NOMO-1 (cell line): ENCODE results near the gene UNC5A.

Experiments used
- DNase-seq, 2 experiments: peaks; one replicate each; lab custom pipeline; 2025; ENCODE audit not compliant: unreplicated experiment in 2 of 2; lab: John Stamatoyannopoulos, UW

The UNC5A gene

GRCh38 chr5:176912115-176912514 is 101.8 kb downstream of the UNC5A start:
- no peak for DNase-seq

GRCh38 chr5:176915906-176916305 is 105.5 kb downstream of the UNC5A start:
- DNase-seq, result no peak

- DNase-seq, result no peak
Measured at GRCh38 chr5:176916337-176916736, 106.0 kb downstream of the UNC5A start.

GRCh38 chr5:176918613-176919012 is 108.3 kb downstream of the UNC5A start:
- no peak for DNase-seq

GRCh38 chr5:176921714-176922113 is 111.4 kb downstream of the UNC5A start:
- DNase-seq, result no peak

- DNase-seq, result no peak
Measured at GRCh38 chr5:176922817-176923216, 112.5 kb downstream of the UNC5A start.

- no peak for DNase-seq
Measured at GRCh38 chr5:176927562-176927961, 117.2 kb downstream of the UNC5A start.

GRCh38 chr5:176929654-176930053 is 119.3 kb downstream of the UNC5A start:
- DNase-seq, result no peak
